ENCODE measurements around the gene DNAJC16.

GRCh38 chr1:15575549-15576150, 49.0 kb downstream of the DNAJC16 start:
- no peak for TF ChIP-seq POLR2A (IDR thresholded peaks at IDR 0.05; ENCODE audit: low read depth, low read length)
- no peak for TF ChIP-seq POLR2AphosphoS5 (IDR thresholded peaks at IDR 0.05; ENCODE audit: low read depth, low read length)

All from GM12892 (cell line).